Stimulated activated CD4-positive, alpha-beta T cell treated with anti-CD3 and anti-CD28 coated beads, TNF-alpha, amount 100 ng/mL, for 4 hours (primary cell): Measurements from ENCODE around the gene OR1K1.
"Not testable (repeated sequence)": the region's sequence is repeated elsewhere in the genome, so short reads cannot be mapped to it uniquely, and the experiment has no call there.

Experiments
- DNase-seq, 3 experiments: peaks; one replicate each; pipeline ENCODE4 v3.0.0-alpha.2; 2020; ENCODE audit warnings: low read depth in 3 of 3

Gene OR1K1

GRCh38 chr9:122800066-122801060 lies at the start of gene OR1K1:
Gene OR1K1, plus strand, starts transcription at chr9:122800123. Its CDS starts 0 bp downstream, at chr9:122800123.
- no peak for DNase-seq

- no peak for DNase-seq
These were observed 45.1 kb upstream of the OR1K1 start for GRCh38 chr9:122754825-122755224.

GRCh38 chr9:122767817-122768216 lies 32.1 kb upstream of the OR1K1 start:
- no peak for DNase-seq

- no peak for DNase-seq
These were observed 22.9 kb upstream of the OR1K1 start for GRCh38 chr9:122777052-122777451.

- DNase-seq: no peak
These were observed 21.8 kb upstream of the OR1K1 start for GRCh38 chr9:122777935-122778627.

- DNase-seq: no peak
These were observed 20.7 kb upstream of the OR1K1 start for GRCh38 chr9:122779181-122779580.

- DNase-seq: no peak
These were observed 19.9 kb upstream of the OR1K1 start for GRCh38 chr9:122780026-122780425.

- no peak for DNase-seq
These were observed 18.3 kb upstream of the OR1K1 start for GRCh38 chr9:122781671-122782070.

- no peak for DNase-seq
These were observed 14.7 kb upstream of the OR1K1 start for GRCh38 chr9:122785269-122785668.

- no peak for DNase-seq
These were observed 13.6 kb upstream of the OR1K1 start for GRCh38 chr9:122786338-122786737.

GRCh38 chr9:122788831-122789230 lies 11.1 kb upstream of the OR1K1 start, which contains the start of gene OR5C1:
Gene OR5C1, plus strand, starts transcription at chr9:122788933. Its CDS starts 0 bp downstream, at chr9:122788933.
- no peak for DNase-seq

GRCh38 chr9:122789256-122790046 lies 10.5 kb upstream of the OR1K1 start:
- DNase-seq: no peak

GRCh38 chr9:122791872-122792669 lies 7.9 kb upstream of the OR1K1 start:
- DNase-seq: no peak

GRCh38 chr9:122797316-122798063 lies 2.4 kb upstream of the OR1K1 start:
- no peak for DNase-seq

GRCh38 chr9:122806661-122807060 lies 6.7 kb downstream of the OR1K1 start:
- DNase-seq: no peak

- DNase-seq: no peak
These were observed 7.5 kb downstream of the OR1K1 start for GRCh38 chr9:122807271-122807900.

- DNase-seq: no peak
These were observed 8.2 kb downstream of the OR1K1 start for GRCh38 chr9:122808141-122808540.

- not testable (repeated sequence) for DNase-seq
These were observed 9.3 kb downstream of the OR1K1 start for GRCh38 chr9:122809261-122809660.

- peak; percentile 44 to 54 (median 45) for DNase-seq
These were observed 10.5 kb downstream of the OR1K1 start for GRCh38 chr9:122810306-122810946.
